Measurements from ENCODE around the gene SGSM1. TPM values are rescaled to one million over a fixed set of nuclear protein-coding genes. Genes with fewer than 3 reads are reported as not detected.

SGSM1 gene
- total RNA-seq, 4 donors from 2014 or later: 0.07 to 0.44 (median 0.41) TPM; not detected in 1

- Histone ChIP-seq H3K27ac (no peak overlapping the region), H3K36me3 (no peaks in the 10 kb centered on the region), H3K9me3 (no peaks in the 10 kb centered on the region), H3K4me3 (no peak overlapping the region), H3K4me1 (no peaks in the 10 kb centered on the region), H3K27me3 (no peaks in the 10 kb centered on the region)
- ATAC-seq (no peak), DNase-seq (no peak)
- TF ChIP-seq POLR2A (IDR thresholded peaks at IDR 0.05): no peak
- TF ChIP-seq CTCF (IDR thresholded peaks at IDR 0.05 in 4 of 5, conservative IDR thresholded peaks at IDR 0.05 in 1 of 5): no peak
- intact Hi-C loops (cut with DNase I; ENCODE audit: low total_unique reads): no loop called here
- in situ Hi-C loops (cut with MboI; ENCODE audit: low sequenced_read_pairs in 4 of 4): no loop called here
Observed at GRCh38 chr22:24827296-24827695, 21.3 kb downstream of the SGSM1 start.

GRCh38 chr22:24830205-24830979 lies 24.4 kb downstream of the SGSM1 start:
- no peak for ATAC-seq
- no peak overlapping the region for H3K4me3 ChIP-seq
- no peak for DNase-seq
- no peak overlapping the region for H3K27ac ChIP-seq
- no peaks in the 10 kb centered on the region for H3K27me3 ChIP-seq
- H3K4me1 ChIP-seq: no peaks in the 10 kb centered on the region
- TF ChIP-seq CTCF (IDR thresholded peaks at IDR 0.05 in 4 of 5, conservative IDR thresholded peaks at IDR 0.05 in 1 of 5): no peak
- no peak for TF ChIP-seq POLR2A (IDR thresholded peaks at IDR 0.05)
- no peaks in the 10 kb centered on the region for H3K9me3 ChIP-seq
- intact Hi-C loops (cut with DNase I; ENCODE audit: low total_unique reads) (no loop called here), in situ Hi-C loops (cut with MboI; ENCODE audit: low sequenced_read_pairs in 4 of 4) (no loop called here)
- H3K36me3 ChIP-seq: no peaks in the 10 kb centered on the region

GRCh38 chr22:24831687-24832086 lies 25.7 kb downstream of the SGSM1 start:
- in situ Hi-C loops (cut with MboI; ENCODE audit: low sequenced_read_pairs in 4 of 4): no loop called here
- Histone ChIP-seq H3K4me1 (no peaks in the 10 kb centered on the region), H3K36me3 (no peaks in the 10 kb centered on the region), H3K27ac (no peak overlapping the region), H3K9me3 (no peaks in the 10 kb centered on the region), H3K4me3 (no peak overlapping the region), H3K27me3 (no peaks in the 10 kb centered on the region)
- ATAC-seq: no peak
- DNase-seq: no peak
- TF ChIP-seq POLR2A (IDR thresholded peaks at IDR 0.05) (no peak), CTCF (IDR thresholded peaks at IDR 0.05 in 4 of 5, conservative IDR thresholded peaks at IDR 0.05 in 1 of 5) (no peak)
- intact Hi-C loops (cut with DNase I; ENCODE audit: low total_unique reads): no loop called here

GRCh38 chr22:24833881-24834495 lies 28.0 kb downstream of the SGSM1 start:
- Histone ChIP-seq H3K27me3 (no peaks in the 10 kb centered on the region), H3K36me3 (no peaks in the 10 kb centered on the region), H3K4me3 (no peak overlapping the region), H3K4me1 (no peaks in the 10 kb centered on the region), H3K27ac (no peak overlapping the region), H3K9me3 (no peaks in the 10 kb centered on the region)
- in situ Hi-C loops (cut with MboI; ENCODE audit: low sequenced_read_pairs in 4 of 4) (no loop called here), intact Hi-C loops (cut with DNase I; ENCODE audit: low total_unique reads) (no loop called here)
- no peak for ATAC-seq
- no peak for DNase-seq
- TF ChIP-seq CTCF (IDR thresholded peaks at IDR 0.05 in 4 of 5, conservative IDR thresholded peaks at IDR 0.05 in 1 of 5): no peak
- TF ChIP-seq POLR2A (IDR thresholded peaks at IDR 0.05): no peak

Measured in gastrocnemius medialis (tissue), 4 donors.